KOPT-K1 (cell line): ENCODE results near the gene BATF2.
A peak's percentile ranks its signal among the peaks of the same experiment; 100 is the strongest.
"Not testable (repeated sequence)": the region's sequence is repeated elsewhere in the genome, so short reads cannot be mapped to it uniquely, and the experiment has no call there.

Source experiments
- H3K27ac ChIP-seq: fragments of 200-600 bp; sonication (generic); 2 replicates; pipeline ENCODE4 v1.5.1; 2016; ENCODE audit warnings: antibody characterized with exemption, mild to moderate bottlenecking, low read depth, low read length; ENCODE audit not compliant: poor library complexity, severe bottlenecking
- H3K36me3 ChIP-seq: fragments of 200-600 bp; sonication (generic); 2 replicates; pipeline ENCODE4 v1.5.1; 2017; ENCODE audit warnings: antibody characterized with exemption, mild to moderate bottlenecking, low read length, moderate library complexity; ENCODE audit not compliant: insufficient read depth
- H3K9me3 ChIP-seq: fragments of 200-600 bp; sonication (generic); 2 replicates; pipeline ENCODE4 v1.5.1; 2017; ENCODE audit warnings: antibody characterized with exemption, low read length, mild to moderate bottlenecking; ENCODE audit not compliant: insufficient read depth, poor library complexity, severe bottlenecking

The BATF2 gene, protein sequence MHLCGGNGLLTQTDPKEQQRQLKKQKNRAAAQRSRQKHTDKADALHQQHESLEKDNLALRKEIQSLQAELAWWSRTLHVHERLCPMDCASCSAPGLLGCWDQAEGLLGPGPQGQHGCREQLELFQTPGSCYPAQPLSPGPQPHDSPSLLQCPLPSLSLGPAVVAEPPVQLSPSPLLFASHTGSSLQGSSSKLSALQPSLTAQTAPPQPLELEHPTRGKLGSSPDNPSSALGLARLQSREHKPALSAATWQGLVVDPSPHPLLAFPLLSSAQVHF

GRCh38 chr11:64996710-64997380 lies at the start of gene BATF2:
TSS of gene BATF2 (minus strand) at chr11:64996971. CDS start at chr11:64996914, 57 bp downstream.
- no peaks in the 10 kb centered on the region for H3K9me3 ChIP-seq
- no peak within 1 kb of the TSS for H3K27ac ChIP-seq
- no peaks in the 10 kb centered on the region for H3K36me3 ChIP-seq

DNA sequence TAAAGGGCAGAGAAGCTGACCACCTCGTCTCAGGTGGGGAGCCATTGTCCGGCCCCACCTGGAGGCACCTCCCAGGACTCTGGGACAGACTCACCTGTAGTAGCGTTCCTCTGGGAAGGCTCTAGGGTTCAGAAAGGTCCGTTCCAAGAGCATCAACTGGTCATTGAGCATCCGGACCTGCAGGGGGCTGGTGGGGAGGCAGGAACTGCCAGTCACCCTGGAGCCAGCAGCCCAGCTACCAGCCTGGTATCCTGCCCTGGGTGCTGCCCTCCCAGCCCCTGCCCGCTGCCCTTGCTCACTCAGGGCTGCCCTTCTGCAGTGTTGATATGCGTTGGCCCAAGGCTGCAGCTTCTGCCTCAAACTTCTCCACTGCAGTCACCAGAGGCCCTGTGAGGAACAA lies 49.0 kb upstream of the BATF2 start:
- Histone ChIP-seq H3K36me3 (peaks cover 47% of the 10 kb centered on the region), H3K27ac (no peak overlapping the region), H3K9me3 (no peaks in the 10 kb centered on the region)

DNA sequence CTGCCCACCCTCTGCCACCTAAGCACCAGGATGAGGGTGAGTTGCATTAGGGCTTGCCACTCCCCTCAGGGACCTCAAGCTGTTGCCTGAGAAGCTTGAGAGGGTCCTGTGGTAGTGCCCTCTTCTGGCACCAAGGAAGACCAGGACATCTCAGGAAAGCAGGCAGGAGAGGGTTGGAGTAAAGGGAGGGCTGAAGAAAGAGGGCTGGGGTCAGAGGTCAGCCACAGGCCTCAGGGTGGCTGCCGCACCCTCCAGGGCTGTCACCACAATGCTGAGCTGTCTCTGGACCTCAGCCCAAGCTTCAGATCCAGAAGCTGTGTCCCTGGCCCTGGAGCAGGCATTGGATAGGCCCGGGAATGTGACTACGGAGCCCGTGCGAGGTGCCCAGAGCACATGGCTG lies 48.3 kb upstream of the BATF2 start:
- Histone ChIP-seq H3K27ac (no peak overlapping the region), H3K9me3 (no peaks in the 10 kb centered on the region), H3K36me3 (peaks cover 47% of the 10 kb centered on the region)

DNA sequence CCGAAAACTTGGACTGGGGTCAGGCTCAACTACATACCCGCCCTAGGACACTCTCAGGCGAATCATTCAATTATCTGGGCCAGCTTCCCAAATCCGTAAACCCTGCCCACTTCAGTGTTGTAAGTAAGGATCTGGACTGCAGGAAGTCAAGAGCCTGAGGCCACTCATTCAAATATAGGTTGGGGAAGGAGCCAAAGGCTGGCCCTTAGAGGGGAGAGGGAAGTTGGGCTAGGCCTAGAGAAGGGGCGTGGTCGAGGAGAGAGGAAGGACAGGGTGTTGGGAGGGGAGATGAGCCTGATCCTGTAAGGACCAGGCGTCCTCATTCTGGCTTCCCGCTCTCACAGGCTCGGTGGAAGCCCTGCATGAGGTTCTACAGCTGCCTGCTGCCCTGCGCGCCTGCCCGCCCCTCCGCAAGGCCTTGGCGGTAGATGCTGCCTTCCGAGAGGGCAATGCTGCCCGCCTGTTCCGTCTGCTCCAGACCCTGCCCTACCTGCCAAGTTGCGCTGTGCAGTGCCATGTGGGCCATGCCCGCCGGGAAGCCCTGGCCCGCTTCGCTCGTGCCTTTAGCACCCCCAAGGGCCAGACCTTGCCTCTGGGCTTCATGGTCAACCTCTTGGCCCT lies 47.2 kb upstream of the BATF2 start:
- Histone ChIP-seq H3K9me3 (no peaks in the 10 kb centered on the region), H3K36me3 (peaks cover 47% of the 10 kb centered on the region), H3K27ac (no peak overlapping the region)

GRCh38 chr11:65042891-65043290 lies 46.1 kb upstream of the BATF2 start:
- Histone ChIP-seq H3K9me3 (no peaks in the 10 kb centered on the region), H3K27ac (no peak overlapping the region), H3K36me3 (peaks cover 54% of the 10 kb centered on the region)

DNA sequence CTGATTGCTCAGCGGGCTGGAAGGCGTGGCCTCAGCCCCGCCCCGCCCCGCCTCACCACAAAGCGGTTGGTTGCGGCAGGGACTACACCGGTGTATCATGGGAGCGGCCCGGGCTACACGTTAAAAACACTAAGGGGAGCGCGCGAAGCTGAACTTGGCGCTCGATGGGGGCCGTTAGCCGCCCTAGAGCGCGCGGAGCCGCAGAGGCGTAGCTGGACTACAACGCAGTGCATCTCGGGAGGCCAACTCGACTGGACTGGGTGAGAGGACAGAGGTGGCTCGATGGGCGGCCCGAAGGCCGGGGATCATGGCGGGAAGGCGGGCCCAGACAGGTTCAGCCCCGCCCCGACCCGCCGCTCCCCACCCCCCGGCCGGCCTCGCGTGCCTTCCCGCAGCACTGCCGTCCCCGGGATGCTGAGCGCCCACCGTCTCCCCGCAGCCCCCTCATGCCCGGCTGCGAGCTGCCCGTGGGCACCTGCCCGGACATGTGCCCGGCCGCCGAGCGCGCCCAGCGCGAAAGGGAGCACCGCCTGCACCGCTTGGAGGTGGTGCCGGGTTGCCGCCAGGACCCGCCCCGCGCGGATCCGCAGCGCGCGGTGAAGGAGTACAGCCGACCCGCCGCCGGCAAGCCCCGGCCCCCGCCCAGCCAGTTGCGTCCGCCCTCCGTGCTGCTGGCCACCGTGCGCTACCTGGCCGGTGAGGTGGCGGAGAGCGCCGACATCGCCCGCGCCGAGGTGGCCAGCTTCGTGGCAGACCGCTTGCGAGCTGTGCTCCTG lies 44.3 kb upstream of the BATF2 start, which contains the start of gene SAC3D1:
SAC3D1 (plus strand) TSS at position 364 of the 776 bp plus-strand sequence; CDS start at position 447, 83 bp downstream.
- Histone ChIP-seq H3K27ac (peak within 1 kb of the TSS; percentile 85), H3K36me3 (peaks cover 54% of the 10 kb centered on the region), H3K9me3 (no peaks in the 10 kb centered on the region)

DNA sequence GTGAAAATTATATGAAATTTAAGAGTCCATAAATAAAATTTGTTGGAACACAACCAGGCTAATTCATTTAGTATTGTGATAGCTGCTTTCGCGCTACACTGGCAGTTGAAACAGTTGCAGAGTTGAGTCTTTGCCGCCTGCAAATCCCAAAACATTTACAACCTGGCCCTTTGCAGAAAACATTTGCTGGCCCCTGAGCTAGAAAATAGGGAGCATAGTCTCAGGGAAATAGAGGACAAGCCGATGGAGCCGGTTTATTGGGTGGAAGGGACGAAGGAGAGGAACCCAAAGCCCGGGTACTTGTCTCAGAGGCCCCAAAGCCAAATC lies 43.7 kb upstream of the BATF2 start:
- peaks cover 54% of the 10 kb centered on the region for H3K36me3 ChIP-seq

GRCh38 chr11:65036931-65037330 lies 40.2 kb upstream of the BATF2 start:
- H3K36me3 ChIP-seq, result peaks cover 45% of the 10 kb centered on the region
- H3K27ac ChIP-seq, result no peak overlapping the region
- H3K9me3 ChIP-seq, result no peaks in the 10 kb centered on the region

More for the DNA sequence above, 43.7 kb upstream of the BATF2 start:
- H3K9me3 ChIP-seq, result no peaks in the 10 kb centered on the region
- H3K27ac ChIP-seq, result peak overlapping the region; percentile 85

DNA sequence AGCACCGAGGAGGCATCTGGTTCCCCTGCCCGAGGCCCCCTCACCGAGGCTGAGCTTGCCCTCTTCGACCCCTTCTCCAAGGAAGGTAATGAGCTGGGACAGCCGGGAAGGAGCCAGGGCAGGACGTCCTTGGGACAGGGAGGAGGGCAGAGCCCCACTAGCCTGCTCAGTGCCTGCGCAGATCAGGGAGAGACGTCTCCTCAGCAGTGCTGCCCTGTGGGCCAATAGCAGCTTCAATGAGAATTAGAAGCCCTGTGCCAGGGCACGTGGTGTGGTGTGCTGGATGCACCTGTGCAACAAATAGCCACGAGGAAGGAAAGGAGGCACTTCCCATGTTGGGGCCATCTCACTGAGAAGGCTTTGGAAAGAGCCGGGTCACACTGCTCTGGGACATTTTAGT lies 38.8 kb upstream of the BATF2 start:
- Histone ChIP-seq H3K27ac (no peak overlapping the region), H3K36me3 (peaks cover 45% of the 10 kb centered on the region), H3K9me3 (no peaks in the 10 kb centered on the region)

DNA sequence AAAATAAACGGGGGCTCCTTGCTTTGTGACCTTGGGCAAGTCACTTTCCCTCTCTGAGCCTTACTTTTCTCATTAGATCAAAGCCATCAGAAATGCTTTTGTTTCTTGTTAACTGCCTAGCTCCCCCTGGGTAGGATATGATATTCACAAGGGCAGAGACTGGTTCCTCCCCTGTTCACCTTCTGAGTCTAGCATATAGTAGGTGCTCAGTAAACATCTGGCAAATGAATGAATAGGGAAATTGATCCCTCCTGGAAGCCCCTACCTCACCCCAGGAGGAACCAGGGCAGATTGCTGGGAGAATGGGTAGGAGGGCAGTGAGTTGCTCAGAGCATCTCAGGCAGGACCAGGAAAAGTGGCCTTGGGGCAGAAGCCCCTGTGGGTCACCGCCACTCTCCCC lies 37.7 kb upstream of the BATF2 start:
- H3K36me3 ChIP-seq, result peaks cover 45% of the 10 kb centered on the region
- H3K27ac ChIP-seq, result no peak overlapping the region
- no peaks in the 10 kb centered on the region for H3K9me3 ChIP-seq

DNA sequence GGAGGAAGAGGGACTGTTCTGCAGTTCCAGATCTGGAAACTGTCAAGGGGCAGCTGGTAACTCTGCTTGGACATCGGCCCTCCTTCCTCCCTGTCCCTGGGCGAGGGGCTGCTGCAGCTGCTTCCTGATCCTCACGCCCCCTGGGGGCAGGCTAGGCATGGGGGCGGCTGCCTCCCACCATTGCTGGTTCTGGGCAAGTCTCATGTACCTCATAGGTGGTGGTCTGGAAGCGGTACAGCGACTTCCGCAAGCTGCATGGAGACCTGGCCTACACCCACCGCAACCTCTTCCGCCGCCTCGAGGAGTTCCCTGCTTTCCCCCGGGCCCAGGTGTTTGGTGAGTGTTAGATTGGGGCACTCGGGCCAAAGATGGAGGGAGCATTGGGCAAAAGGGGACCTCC lies 35.4 kb upstream of the BATF2 start:
- Histone ChIP-seq H3K36me3 (peaks cover 31% of the 10 kb centered on the region), H3K27ac (no peak overlapping the region), H3K9me3 (no peaks in the 10 kb centered on the region)

DNA sequence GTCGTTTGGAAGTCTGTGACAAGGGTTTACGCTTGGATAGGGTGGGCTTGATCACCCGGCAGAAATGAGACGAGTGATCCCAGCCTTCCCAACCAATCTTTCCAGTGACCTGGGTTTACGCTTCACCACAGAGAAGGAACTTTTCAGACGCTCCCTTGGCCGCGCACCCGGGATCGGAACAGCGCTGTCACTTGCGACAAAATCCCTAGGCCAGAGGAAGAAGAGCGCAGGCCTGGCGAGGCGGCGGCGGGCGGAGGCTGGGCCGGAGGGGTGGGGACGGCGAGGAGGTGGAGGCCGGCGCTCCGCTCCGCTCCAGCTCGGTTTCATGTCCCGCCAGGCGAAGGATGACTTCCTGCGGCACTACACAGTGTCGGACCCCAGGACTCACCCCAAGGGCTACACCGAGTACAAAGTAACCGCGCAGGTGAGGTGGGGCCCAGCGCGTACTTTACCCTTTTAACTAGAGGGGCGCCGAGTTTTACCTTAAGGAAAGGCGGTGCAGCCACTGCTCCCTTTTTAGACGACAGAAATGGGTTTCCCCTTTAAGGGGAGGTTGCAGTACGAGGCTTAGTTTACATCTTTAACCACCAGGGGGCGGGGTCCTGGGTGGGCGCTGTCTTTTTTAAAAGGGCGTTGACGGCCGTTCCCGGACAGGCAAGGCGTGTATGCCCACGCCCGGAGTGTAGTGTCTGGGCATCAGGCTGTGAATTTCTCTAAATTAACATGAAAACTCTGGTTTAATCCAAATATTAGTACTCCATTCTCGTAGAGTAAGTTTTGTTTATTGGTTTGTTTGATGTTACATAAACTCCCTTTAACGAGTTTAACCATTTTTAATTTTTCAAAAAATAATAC lies 30.7 kb upstream of the BATF2 start, which contains the start of gene SNX15:
SNX15 (plus strand) TSS at position 227 of the 855 bp plus-strand sequence; CDS start at position 326, 99 bp downstream.
- Histone ChIP-seq H3K36me3 (peaks cover 2% of the 10 kb centered on the region; the same call in 1 of the 2 replicates), H3K9me3 (no peaks in the 10 kb centered on the region), H3K27ac (peak within 1 kb of the TSS; percentile 79)

DNA sequence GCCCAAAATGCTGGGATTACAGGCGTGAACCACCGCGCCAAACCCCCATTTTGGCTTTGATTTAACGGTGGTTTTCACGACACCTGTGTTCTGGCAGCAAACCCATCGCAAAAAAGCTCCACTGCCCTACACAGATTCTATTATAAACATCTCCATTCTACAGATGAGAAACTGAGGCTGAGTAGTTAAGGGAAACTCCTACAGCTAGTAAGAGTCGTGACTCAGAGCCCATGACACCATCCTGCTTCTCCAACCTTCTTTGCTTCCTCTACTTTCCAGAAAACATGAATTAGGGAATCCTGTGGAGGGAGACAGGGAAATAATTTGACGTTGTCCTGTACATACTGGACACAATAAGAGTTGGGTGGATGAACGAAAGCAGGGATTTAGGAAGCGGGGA lies 30.0 kb upstream of the BATF2 start:
- H3K9me3 ChIP-seq, result no peaks in the 10 kb centered on the region
- peak overlapping the region; percentile 79 for H3K27ac ChIP-seq
- H3K36me3 ChIP-seq, result peaks cover 7% of the 10 kb centered on the region; the same call in 1 of the 2 replicates

- not testable (repeated sequence) for H3K27ac ChIP-seq, H3K9me3 ChIP-seq
- H3K36me3 ChIP-seq, result peaks cover 33% of the 10 kb centered on the region
Measured at GRCh38 chr11:65023502-65023901, 26.7 kb upstream of the BATF2 start.
